ENCODE measurements around the gene TBC1D22A.

GRCh38 chr22:47074105-47074504, 311.7 kb downstream of the TBC1D22A start:
- TF ChIP-seq CTCF (IDR thresholded peaks at IDR 0.05), result no peak
- TF ChIP-seq POLR2A (IDR thresholded peaks at IDR 0.05), result no peak
